ENCODE results near the gene MCF2L. TPM values are rescaled to one million over a fixed set of nuclear protein-coding genes. Genes with fewer than 3 reads are reported as not detected.

MCF2L gene
- polyA plus RNA-seq, 1 donor (not counting 4 experiments of a cell fraction or from before 2014, with no cell fraction given): 0.14 TPM

- no peak for DNase-seq (ENCODE audit: low read depth, low spot score)
- Histone ChIP-seq H3K4me2 (ENCODE audit: control insufficient read depth, extremely low read depth, insufficient read depth, low read depth, low read length) (no peak overlapping the region), H3K4me3 (ENCODE audit: control insufficient read depth in 2 of 3, extremely low read depth in 1 of 3, insufficient read depth in 2 of 3, low read depth in 1 of 3, low read length in 3 of 3) (no peak overlapping the region), H3K36me3 (ENCODE audit: control insufficient read depth in 2 of 2, extremely low read depth in 1 of 2, insufficient read depth in 2 of 2, low read length in 2 of 2) (no peaks in the 10 kb centered on the region), H4K20me1 (ENCODE audit: control insufficient read depth, extremely low read depth, insufficient read depth, low read length) (peaks cover 6% of the 10 kb centered on the region), H3K27ac (ENCODE audit: control insufficient read depth, insufficient read depth, low read length) (no peak overlapping the region), H3K9me3 (ENCODE audit: control insufficient read depth, low read depth, low read length) (no peaks in the 10 kb centered on the region), H3K9ac (ENCODE audit: control insufficient read depth, extremely low read depth, insufficient read depth, low read length) (no peak overlapping the region), H3K9me1 (ENCODE audit: control insufficient read depth, extremely low read depth, insufficient read depth, low read length) (no peaks in the 10 kb centered on the region), H3K79me2 (ENCODE audit: control insufficient read depth, insufficient read depth, low read length) (no peaks in the 10 kb centered on the region), H2AFZ (ENCODE audit: control insufficient read depth, low read length) (no peak overlapping the region), H3K4me1 (ENCODE audit: control insufficient read depth, extremely low read depth, insufficient read depth, low read length) (peaks cover 4% of the 10 kb centered on the region), H3K27me3 (ENCODE audit: control insufficient read depth, extremely low read depth, insufficient read depth, low read length) (peaks cover 51% of the 10 kb centered on the region)
- no peak for TF ChIP-seq CTCF (optimal IDR thresholded peaks at IDR 0.05 in 1 of 3, IDR thresholded peaks at IDR 0.05 in 1 of 3, conservative IDR thresholded peaks at IDR 0.05 in 1 of 3; ENCODE audit: extremely low read depth in 1 of 3, insufficient read depth in 2 of 3, low read length in 3 of 3)
- no peak for TF ChIP-seq EZH2 (IDR thresholded peaks at IDR 0.05; ENCODE audit: low read length)
- no peak for FAIRE-seq
- dilution Hi-C loops (cut with MboI; ENCODE audit: extremely low pct_ligation_motif_present, low sequenced_read_pairs): no loop called here
These were observed 3.4 kb upstream of the MCF2L start for GRCh38 chr13:112965573-112966115.

GRCh38 chr13:112966776-112967175 lies 2.2 kb upstream of the MCF2L start:
- H3K36me3 ChIP-seq (ENCODE audit: control insufficient read depth in 2 of 2, extremely low read depth in 1 of 2, insufficient read depth in 2 of 2, low read length in 2 of 2): no peaks in the 10 kb centered on the region
- no peaks in the 10 kb centered on the region for H3K9me1 ChIP-seq (ENCODE audit: control insufficient read depth, extremely low read depth, insufficient read depth, low read length)
- no peaks in the 10 kb centered on the region for H3K79me2 ChIP-seq (ENCODE audit: control insufficient read depth, insufficient read depth, low read length)
- DNase-seq (ENCODE audit: low read depth, low spot score) (no peak), FAIRE-seq (no peak)
- peaks cover 3% of the 10 kb centered on the region for H3K9me3 ChIP-seq (ENCODE audit: control insufficient read depth, low read depth, low read length)
- H2AFZ ChIP-seq (ENCODE audit: control insufficient read depth, low read length): no peak overlapping the region
- H3K27me3 ChIP-seq (ENCODE audit: control insufficient read depth, extremely low read depth, insufficient read depth, low read length): peaks cover 61% of the 10 kb centered on the region
- dilution Hi-C loops (cut with MboI; ENCODE audit: extremely low pct_ligation_motif_present, low sequenced_read_pairs): no loop called here
- H3K4me1 ChIP-seq (ENCODE audit: control insufficient read depth, extremely low read depth, insufficient read depth, low read length): peaks cover 4% of the 10 kb centered on the region
- H3K4me2 ChIP-seq (ENCODE audit: control insufficient read depth, extremely low read depth, insufficient read depth, low read depth, low read length): no peak overlapping the region
- no peak overlapping the region for H3K4me3 ChIP-seq (ENCODE audit: control insufficient read depth in 2 of 3, extremely low read depth in 1 of 3, insufficient read depth in 2 of 3, low read depth in 1 of 3, low read length in 3 of 3)
- TF ChIP-seq CTCF (optimal IDR thresholded peaks at IDR 0.05 in 1 of 3, IDR thresholded peaks at IDR 0.05 in 1 of 3, conservative IDR thresholded peaks at IDR 0.05 in 1 of 3; ENCODE audit: extremely low read depth in 1 of 3, insufficient read depth in 2 of 3, low read length in 3 of 3): no peak
- TF ChIP-seq EZH2 (IDR thresholded peaks at IDR 0.05; ENCODE audit: low read length): no peak
- H4K20me1 ChIP-seq (ENCODE audit: control insufficient read depth, extremely low read depth, insufficient read depth, low read length): peaks cover 6% of the 10 kb centered on the region
- H3K27ac ChIP-seq (ENCODE audit: control insufficient read depth, insufficient read depth, low read length): no peak overlapping the region
- H3K9ac ChIP-seq (ENCODE audit: control insufficient read depth, extremely low read depth, insufficient read depth, low read length): no peak overlapping the region

All from keratinocyte (primary cell).